DMS53 treated with DMSO at 0.1 percent for 48 hours (cell line): ENCODE measurements around the gene ATP5PB.

Experiments
- DNase-seq: peaks from one replicate; lab custom pipeline; 2025; ENCODE audit not compliant: unreplicated experiment; lab: John Stamatoyannopoulos, UW

ATP5PB gene

GRCh38 chr1:111505641-111506119, 56.4 kb downstream of the ATP5PB start:
- DNase-seq: no peak

- no peak for DNase-seq
Observed at GRCh38 chr1:111506561-111506960, 57.3 kb downstream of the ATP5PB start.

GRCh38 chr1:111507411-111508201, 58.3 kb downstream of the ATP5PB start:
- DNase-seq: peak; percentile 59

GRCh38 chr1:111509997-111510375, 60.7 kb downstream of the ATP5PB start:
- no peak for DNase-seq

- no peak for DNase-seq
Observed at GRCh38 chr1:111511370-111511769, 62.1 kb downstream of the ATP5PB start.
